Measurements from ENCODE around the gene ZNF668. TPM values are rescaled to one million over a fixed set of nuclear protein-coding genes. Genes with fewer than 3 reads are reported as not detected.

ZNF668 gene
- total and polyA plus RNA-seq, 2 of the 13 experiments (the other 11 are each of a cell fraction or from before 2014, with no cell fraction given) = 3.8 to 9.8 TPM

GRCh38 chr16:31061126-31061812 is 12.8 kb downstream of the ZNF668 start:
- H3K4me3 ChIP-seq (replicated peaks in 1 of 3; ENCODE audit: insufficient read depth in 1 of 3, low read depth in 2 of 3, low read length in 3 of 3) = no peak overlapping the region
- no peak overlapping the region for H2AFZ ChIP-seq (ENCODE audit: low read length)
- H3K27ac ChIP-seq (ENCODE audit: extremely low read length, insufficient read depth, low read length) = no peak overlapping the region
- H3K36me3 ChIP-seq (replicated peaks in 1 of 2; ENCODE audit: control insufficient read depth in 1 of 2, insufficient read depth in 2 of 2, low read length in 2 of 2) = peaks cover 14 to 25% of the 10 kb centered on the region in 2 experiments; a peak in 4 of 5 replicates
- no peak overlapping the region for H3K9ac ChIP-seq (ENCODE audit: insufficient read depth, low read depth, low read length)
- no peaks in the 10 kb centered on the region for H3K27me3 ChIP-seq (ENCODE audit: control insufficient read depth in 1 of 2, insufficient read depth in 2 of 2, low read length in 2 of 2)
- H3K4me1 ChIP-seq (ENCODE audit: insufficient read depth, low read length) = no peaks in the 10 kb centered on the region
- ChIA-PET POLR2A (interaction anchor here (0.6 kb wide), 1 partner anchor 11 kb away, joined by 3 read pairs; no protein-coding TSS in a partner anchor), CTCF (ENCODE audit: low intra/inter-chr PET ratio, low total read pairs) (no interaction called here)
- intact Hi-C loops (cut with micrococcal nuclease; ENCODE audit: unreplicated experiment) (no loop called here), in situ Hi-C loops (cut with HindIII; ENCODE audit: extremely low pct_ligation_motif_present, low pct_unique_long_range_greater_than_20kb) (no loop called here)
- no peaks in the 10 kb centered on the region for H3K9me3 ChIP-seq (ENCODE audit: low read length)
- no peak overlapping the region for H3K4me2 ChIP-seq (ENCODE audit: low read depth, low read length)
- no peak; the same call in 2 of the 3 replicates for ATAC-seq
- FAIRE-seq = no peak
- no TSS peak for BruUV-seq (replicated peaks)
- H4K20me1 ChIP-seq (ENCODE audit: insufficient read depth, low read length) = no peaks in the 10 kb centered on the region
- DNase-seq (ENCODE audit: low spot score) = no peak
- WGBS (ENCODE audit: low lambda C conversion rate) = 98% methylated on average over 42 of the region's 42 CpGs
- H3K79me2 ChIP-seq (ENCODE audit: insufficient read depth, low read length) = peaks cover 4% of the 10 kb centered on the region
- TF ChIP-seq MAFF (IDR thresholded peaks at IDR 0.05; ENCODE audit: low read depth, low read length) (no peak), RBFOX2 (IDR thresholded peaks at IDR 0.05; ENCODE audit: low read depth, low read length) (0 out of 2 replicates have a peak, but pooled peaks have one; percentile 14), ZNF687 (CRISPR knock-in tag; IDR thresholded peaks at IDR 0.05) (peak; percentile 23; the same call in 1 of the 2 replicates), YEATS2 (CRISPR knock-in tag; IDR thresholded peaks at IDR 0.05; ENCODE audit: borderline replicate concordance) (no peak)

Measured in HepG2 (cell line).